ENCODE results near the gene LPIN2. TPM values are rescaled to one million over a fixed set of nuclear protein-coding genes. Genes with fewer than 3 reads are reported as not detected.
A peak's percentile ranks its signal among the peaks of the same experiment; 100 is the strongest.
"Not testable (repeated sequence)": the region's sequence is repeated elsewhere in the genome, so short reads cannot be mapped to it uniquely, and the experiment has no call there.

Gene LPIN2
- total and polyA plus RNA-seq, 4 experiments from 2014 or later, result 53.6 to 103 (median 96.0) TPM

DNA sequence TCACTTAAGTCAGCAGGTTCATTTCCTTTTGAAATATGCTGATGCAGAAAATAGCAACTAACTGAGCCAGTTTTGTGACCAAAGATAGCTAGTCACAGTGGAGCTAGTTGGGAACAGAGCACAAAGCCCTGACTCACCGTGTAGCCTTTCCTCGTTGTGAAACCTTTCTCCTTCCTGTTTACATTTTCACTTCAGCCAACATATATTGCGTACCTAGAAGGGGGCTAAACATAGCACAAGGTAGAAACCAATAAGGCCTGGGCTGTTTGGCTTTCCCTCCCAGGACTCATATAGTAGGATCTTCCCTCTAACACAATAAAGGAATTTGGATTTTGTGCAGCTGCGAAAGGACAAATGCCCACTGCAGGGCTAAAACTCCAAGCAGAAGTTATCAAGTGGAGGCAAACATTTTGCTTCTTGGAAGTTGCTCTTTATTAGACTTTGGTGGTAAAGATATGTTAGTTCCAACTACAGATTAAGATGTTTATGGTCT lies 24.5 kb upstream of the LPIN2 start:
- POLR2A ChIA-PET (ENCODE audit: partially characterized antibody), result interaction anchor here (1.2 to 2.5 kb wide), 7 partner anchors 16 to 34 kb away, joined by 3 to 22 read pairs (median 4); no protein-coding TSS in a partner anchor
- H3K4me1 Mint-ChIP-seq, result peaks cover 6 to 20% (median 9%) of the 10 kb centered on the region in 4 donors
- intact Hi-C loops (cut with micrococcal nuclease), result loop anchor here (2.0 kb wide), 1 partner anchor 25 kb away; no protein-coding TSS in a partner anchor
- H3K4me3 Mint-ChIP-seq, result peak overlapping the region in 2 of 8 donors; percentile 29 to 39
- no peaks in the 10 kb centered on the region for H3K36me3 Mint-ChIP-seq
- H3K9me3 ChIP-seq (ENCODE audit: control insufficient read depth in 1 of 2, low read length in 2 of 2), result no peaks in the 10 kb centered on the region
- no peak for DNase-seq
- no peaks in the 10 kb centered on the region for H3K9me3 Mint-ChIP-seq
- no peak overlapping the region for H3K27ac ChIP-seq (ENCODE audit: low read depth, low read length)
- CTCF ChIA-PET (ENCODE audit: partially characterized antibody), result interaction anchor here (0.6 to 2.5 kb wide), 5 partner anchors 25 to 270 kb away, joined by 3 to 24 read pairs (median 3); no protein-coding TSS in a partner anchor
- H3K27me3 Mint-ChIP-seq, result no peaks in the 10 kb centered on the region
- H3K27ac Mint-ChIP-seq, result peak overlapping the region in 6 of 7 donors; percentile 3 to 81 (median 42)
- H3K4me1 ChIP-seq (ENCODE audit: insufficient read depth, low read length), result peaks cover 8% of the 10 kb centered on the region
- H3K36me3 ChIP-seq (ENCODE audit: insufficient read depth, low read length), result no peaks in the 10 kb centered on the region
- H3K27me3 ChIP-seq (ENCODE audit: insufficient read depth, low read length), result no peaks in the 10 kb centered on the region
- no peak overlapping the region for H3K4me3 ChIP-seq (ENCODE audit: low read length in 2 of 2)

DNA sequence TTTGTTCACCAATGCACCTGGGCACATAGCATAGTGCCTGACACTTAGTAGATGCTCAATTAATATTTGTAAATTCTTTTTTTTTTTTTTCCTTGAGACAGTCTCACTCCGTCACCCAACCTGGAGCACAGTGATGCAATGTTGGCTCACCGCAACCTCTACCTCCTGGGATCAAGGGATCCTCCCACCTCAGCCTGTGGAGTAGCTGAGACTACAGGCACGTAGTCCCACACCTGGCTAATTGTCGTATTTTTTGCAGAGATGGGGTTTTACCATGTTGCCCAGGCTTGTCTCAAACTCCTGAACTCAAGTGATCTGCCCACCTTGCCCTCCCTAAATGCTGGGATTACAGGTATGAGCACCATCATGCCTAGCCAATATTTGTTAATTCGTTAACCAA lies 23.2 kb upstream of the LPIN2 start:
- no peaks in the 10 kb centered on the region for H3K36me3 Mint-ChIP-seq
- H3K4me1 Mint-ChIP-seq, result peaks cover 6 to 20% (median 8%) of the 10 kb centered on the region in 4 donors
- no peaks in the 10 kb centered on the region for H3K9me3 ChIP-seq (ENCODE audit: control insufficient read depth in 1 of 2, low read length in 2 of 2)
- ChIA-PET POLR2A (ENCODE audit: partially characterized antibody) (interaction anchor here (0.7 to 2.5 kb wide), 4 partner anchors 17 to 36 kb away, joined by 3 to 22 read pairs (median 4); no protein-coding TSS in a partner anchor), CTCF (ENCODE audit: partially characterized antibody) (interaction anchor here (2.5 kb wide), 1 partner anchor 27 kb away, joined by 24 read pairs; no protein-coding TSS in a partner anchor)
- no peak overlapping the region for H3K4me3 Mint-ChIP-seq
- H3K4me1 ChIP-seq (ENCODE audit: insufficient read depth, low read length), result peaks cover 8% of the 10 kb centered on the region
- no peaks in the 10 kb centered on the region for H3K9me3 Mint-ChIP-seq
- H3K36me3 ChIP-seq (ENCODE audit: insufficient read depth, low read length), result no peaks in the 10 kb centered on the region
- DNase-seq, result no peak
- H3K27me3 ChIP-seq (ENCODE audit: insufficient read depth, low read length), result no peaks in the 10 kb centered on the region
- no peak overlapping the region for H3K27ac Mint-ChIP-seq
- H3K27ac ChIP-seq (ENCODE audit: low read depth, low read length), result no peak overlapping the region
- no peak overlapping the region for H3K4me3 ChIP-seq (ENCODE audit: low read length in 2 of 2)
- H3K27me3 Mint-ChIP-seq, result no peaks in the 10 kb centered on the region
- intact Hi-C loops (cut with micrococcal nuclease), result loop anchor here (2.0 kb wide), 1 partner anchor 27 kb away; no protein-coding TSS in a partner anchor

DNA sequence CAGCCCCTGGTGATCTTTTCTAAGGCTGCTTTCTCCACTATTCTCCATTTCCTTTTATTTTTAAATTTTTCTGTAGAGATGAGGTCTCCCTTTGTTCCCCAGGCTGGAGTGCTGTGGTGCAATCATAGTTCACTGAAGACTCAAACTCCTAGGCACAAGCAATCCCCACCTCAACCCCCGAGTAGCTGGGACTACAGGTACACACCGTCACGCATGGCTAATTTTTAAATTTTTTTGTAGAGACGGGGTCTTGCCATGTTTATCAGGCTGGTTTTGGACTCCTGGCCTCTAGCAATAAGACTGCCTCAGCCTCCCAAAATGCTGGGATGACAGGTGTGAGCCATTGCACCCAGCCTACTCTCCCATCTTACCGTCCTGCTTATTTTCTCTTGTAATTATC lies 22.7 kb upstream of the LPIN2 start:
- peaks cover 6 to 20% (median 8%) of the 10 kb centered on the region in 4 donors for H3K4me1 Mint-ChIP-seq
- H3K27me3 Mint-ChIP-seq, result no peaks in the 10 kb centered on the region
- intact Hi-C loops (cut with micrococcal nuclease), result loop anchor here (2.0 kb wide), 1 partner anchor 27 kb away; no protein-coding TSS in a partner anchor
- DNase-seq, result no peak
- Histone ChIP-seq H3K36me3 (ENCODE audit: insufficient read depth, low read length) (no peaks in the 10 kb centered on the region), H3K4me3 (ENCODE audit: low read length in 2 of 2) (no peak overlapping the region), H3K27me3 (ENCODE audit: insufficient read depth, low read length) (no peaks in the 10 kb centered on the region), H3K4me1 (ENCODE audit: insufficient read depth, low read length) (peaks cover 8% of the 10 kb centered on the region), H3K27ac (ENCODE audit: low read depth, low read length) (no peak overlapping the region), H3K9me3 (ENCODE audit: control insufficient read depth in 1 of 2, low read length in 2 of 2) (no peaks in the 10 kb centered on the region)
- no peaks in the 10 kb centered on the region for H3K9me3 Mint-ChIP-seq
- H3K36me3 Mint-ChIP-seq, result no peaks in the 10 kb centered on the region
- POLR2A ChIA-PET (ENCODE audit: partially characterized antibody), result interaction anchor here (0.9 to 2.5 kb wide), 2 partner anchors 26 to 35 kb away, joined by 3 to 22 read pairs; no protein-coding TSS in a partner anchor
- H3K4me3 Mint-ChIP-seq, result no peak overlapping the region
- CTCF ChIA-PET (ENCODE audit: partially characterized antibody), result interaction anchor here (0.9 kb wide), 1 partner anchor 27 kb away, joined by 3 read pairs; no protein-coding TSS in a partner anchor
- H3K27ac Mint-ChIP-seq, result no peak overlapping the region

DNA sequence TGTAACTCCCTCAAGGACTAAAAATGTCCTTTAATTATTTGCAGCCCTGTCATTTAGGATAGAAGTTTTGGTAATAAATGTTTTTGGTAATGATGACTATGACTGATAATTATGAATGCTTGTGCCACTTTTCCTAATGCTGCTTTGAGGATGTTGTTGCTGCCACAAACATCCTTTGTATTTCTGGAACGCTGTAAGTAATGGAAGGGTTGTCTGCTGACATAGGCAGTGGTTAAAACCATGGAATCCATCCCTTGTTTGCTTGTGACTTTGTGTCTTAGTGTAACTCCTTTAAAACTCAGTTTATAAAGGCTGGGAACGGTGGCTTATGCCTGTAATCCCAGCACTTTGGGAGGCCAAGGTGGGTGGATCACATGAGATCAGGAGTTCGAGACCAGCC lies 19.8 kb upstream of the LPIN2 start:
- intact Hi-C loops (cut with micrococcal nuclease), result no loop called here
- DNase-seq, result no peak
- Mint-ChIP-seq H3K27me3 (no peaks in the 10 kb centered on the region), H3K27ac (no peak overlapping the region), H3K36me3 (no peaks in the 10 kb centered on the region), H3K4me1 (peaks cover 5% of the 10 kb centered on the region in 4 donors), H3K9me3 (no peaks in the 10 kb centered on the region), H3K4me3 (no peak overlapping the region)
- Histone ChIP-seq H3K4me1 (ENCODE audit: insufficient read depth, low read length) (peaks cover 7% of the 10 kb centered on the region), H3K27ac (ENCODE audit: low read depth, low read length) (no peak overlapping the region), H3K36me3 (ENCODE audit: insufficient read depth, low read length) (no peaks in the 10 kb centered on the region), H3K27me3 (ENCODE audit: insufficient read depth, low read length) (no peaks in the 10 kb centered on the region), H3K4me3 (ENCODE audit: low read length in 2 of 2) (no peak overlapping the region), H3K9me3 (ENCODE audit: control insufficient read depth in 1 of 2, low read length in 2 of 2) (no peaks in the 10 kb centered on the region)
- CTCF ChIA-PET (ENCODE audit: partially characterized antibody), result no interaction called here
- POLR2A ChIA-PET (ENCODE audit: partially characterized antibody), result no interaction called here

DNA sequence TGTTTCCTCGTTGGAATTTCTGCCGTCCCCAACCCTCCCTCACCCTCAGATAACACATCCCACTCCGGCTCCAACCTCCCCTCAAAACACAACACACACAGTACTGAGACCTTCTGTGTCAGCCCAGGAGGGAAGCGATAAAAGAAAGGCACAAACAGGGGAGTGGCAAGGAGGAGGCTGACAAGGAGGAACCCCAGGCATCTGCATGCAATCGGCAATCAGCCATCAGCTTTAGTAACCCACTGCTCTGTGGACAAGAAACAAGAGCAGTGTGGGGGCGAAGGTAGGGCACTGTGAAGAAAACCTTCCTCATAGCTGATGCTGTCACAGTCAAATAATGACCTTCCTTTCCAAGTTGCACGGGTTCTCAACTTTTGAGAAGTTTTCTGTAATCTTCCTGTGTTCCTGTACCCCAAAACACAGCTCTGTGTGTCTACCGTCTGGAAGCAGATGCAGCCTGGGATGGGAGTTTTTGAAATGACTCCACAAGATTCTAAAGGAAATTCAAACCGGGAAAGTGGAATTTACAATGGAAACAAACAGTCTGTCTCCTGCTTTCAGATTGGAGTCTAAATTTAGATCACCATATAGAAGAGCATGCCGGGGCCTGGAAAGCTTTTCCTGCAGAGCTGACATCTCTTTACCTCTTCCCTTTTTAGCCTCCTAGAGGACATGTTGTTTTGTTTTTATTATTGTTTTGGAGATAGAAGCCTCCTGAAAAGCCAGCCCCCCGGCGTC lies 16.4 kb upstream of the LPIN2 start:
- intact Hi-C loops (cut with micrococcal nuclease), result no loop called here
- DNase-seq, result no peak
- Mint-ChIP-seq H3K27ac (no peak overlapping the region), H3K4me1 (peaks cover 0 to 3% (median 0%) of the 10 kb centered on the region in 4 donors), H3K36me3 (no peaks in the 10 kb centered on the region), H3K4me3 (no peak overlapping the region), H3K9me3 (no peaks in the 10 kb centered on the region), H3K27me3 (no peaks in the 10 kb centered on the region)
- Histone ChIP-seq H3K36me3 (ENCODE audit: insufficient read depth, low read length) (no peaks in the 10 kb centered on the region), H3K9me3 (ENCODE audit: control insufficient read depth in 1 of 2, low read length in 2 of 2) (no peaks in the 10 kb centered on the region), H3K4me1 (ENCODE audit: insufficient read depth, low read length) (no peaks in the 10 kb centered on the region), H3K27me3 (ENCODE audit: insufficient read depth, low read length) (no peaks in the 10 kb centered on the region), H3K4me3 (ENCODE audit: low read length in 2 of 2) (no peak overlapping the region), H3K27ac (ENCODE audit: low read depth, low read length) (no peak overlapping the region)
- ChIA-PET POLR2A (ENCODE audit: partially characterized antibody) (no interaction called here), CTCF (ENCODE audit: partially characterized antibody) (interaction anchor here (0.5 to 0.8 kb wide), 2 partner anchors 10 to 34 kb away, joined by 3 read pairs; no protein-coding TSS in a partner anchor)

DNA sequence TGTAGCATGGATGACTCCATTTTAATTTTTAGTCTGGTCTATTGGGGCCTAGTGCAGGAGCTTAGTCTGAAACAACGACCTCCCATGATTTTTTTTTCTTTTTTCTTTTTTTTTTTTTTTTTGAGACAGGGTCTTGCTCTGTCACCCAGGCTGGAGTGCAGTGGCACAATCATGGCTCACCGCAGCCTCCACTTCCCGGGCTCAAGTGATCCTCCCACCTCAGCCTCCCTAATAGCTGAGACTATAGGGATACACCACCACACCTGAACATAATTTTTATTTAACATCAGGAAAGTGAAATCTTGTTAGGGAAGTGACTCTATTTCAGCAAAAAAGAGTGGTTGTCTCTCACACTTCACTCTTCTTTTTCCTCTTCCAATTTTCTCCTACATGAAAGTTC lies 15.2 kb upstream of the LPIN2 start:
- POLR2A ChIA-PET (ENCODE audit: partially characterized antibody), result interaction anchor here (1.2 kb wide), 1 partner anchor 29 kb away, joined by 3 read pairs; no protein-coding TSS in a partner anchor
- H3K9me3 Mint-ChIP-seq; intact Hi-C loops (cut with micrococcal nuclease); H3K27ac Mint-ChIP-seq; H3K27ac ChIP-seq (ENCODE audit: low read depth, low read length); H3K4me1 Mint-ChIP-seq; H3K27me3 Mint-ChIP-seq; H3K36me3 Mint-ChIP-seq; H3K4me3 Mint-ChIP-seq; H3K36me3 ChIP-seq (ENCODE audit: insufficient read depth, low read length); CTCF ChIA-PET (ENCODE audit: partially characterized antibody); H3K4me1 ChIP-seq (ENCODE audit: insufficient read depth, low read length); H3K27me3 ChIP-seq (ENCODE audit: insufficient read depth, low read length); H3K4me3 ChIP-seq (ENCODE audit: low read length in 2 of 2); DNase-seq; H3K9me3 ChIP-seq (ENCODE audit: control insufficient read depth in 1 of 2, low read length in 2 of 2): not testable (repeated sequence)

DNA sequence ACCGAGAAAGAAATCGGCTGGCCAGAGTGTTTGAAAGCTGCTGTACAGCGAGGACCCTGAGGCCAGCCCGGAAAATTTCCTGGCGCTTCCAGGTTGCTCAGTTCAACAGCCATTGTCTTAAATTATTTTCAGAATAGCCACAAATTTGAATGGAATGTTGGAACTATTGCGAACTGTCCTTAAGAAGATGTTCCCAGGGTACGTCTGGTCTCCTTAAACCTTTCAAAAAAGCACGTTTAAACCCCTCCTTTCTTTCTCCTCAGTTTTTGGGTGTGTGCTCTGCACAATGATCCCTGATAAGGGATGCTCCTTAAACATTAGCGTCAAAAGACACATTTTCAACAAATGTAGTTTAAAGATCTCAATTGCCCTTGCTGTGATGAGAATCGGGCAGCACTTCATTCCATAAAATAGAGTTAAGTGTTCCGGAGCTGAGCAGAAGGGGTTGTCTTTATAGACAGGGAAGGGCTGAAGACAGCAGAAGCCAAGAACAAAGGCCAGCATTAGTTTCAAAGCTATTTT lies 14.5 kb upstream of the LPIN2 start:
- no peak overlapping the region for H3K4me3 ChIP-seq (ENCODE audit: low read length in 2 of 2)
- peaks cover 0 to 3% (median 0%) of the 10 kb centered on the region in 4 donors for H3K4me1 Mint-ChIP-seq
- H3K27ac Mint-ChIP-seq, result no peak overlapping the region
- no peaks in the 10 kb centered on the region for H3K27me3 ChIP-seq (ENCODE audit: insufficient read depth, low read length)
- H3K4me1 ChIP-seq (ENCODE audit: insufficient read depth, low read length), result no peaks in the 10 kb centered on the region
- H3K9me3 Mint-ChIP-seq, result no peaks in the 10 kb centered on the region
- H3K27ac ChIP-seq (ENCODE audit: low read depth, low read length), result no peak overlapping the region
- intact Hi-C loops (cut with micrococcal nuclease), result no loop called here
- H3K36me3 ChIP-seq (ENCODE audit: insufficient read depth, low read length), result no peaks in the 10 kb centered on the region
- H3K36me3 Mint-ChIP-seq, result no peaks in the 10 kb centered on the region
- CTCF ChIA-PET (ENCODE audit: partially characterized antibody), result no interaction called here
- no peaks in the 10 kb centered on the region for H3K9me3 ChIP-seq (ENCODE audit: control insufficient read depth in 1 of 2, low read length in 2 of 2)
- no peak overlapping the region for H3K4me3 Mint-ChIP-seq
- no peak for DNase-seq
- POLR2A ChIA-PET (ENCODE audit: partially characterized antibody), result interaction anchor here (1.2 kb wide), 1 partner anchor 30 kb away, joined by 3 read pairs; no protein-coding TSS in a partner anchor
- no peaks in the 10 kb centered on the region for H3K27me3 Mint-ChIP-seq
